IPS-18a (cell line): ENCODE results near the gene MKI67.
A peak's percentile ranks its signal among the peaks of the same experiment; 100 is the strongest.

Experiments used
- H3K27ac ChIP-seq: one replicate; pipeline ENCODE4 v1.5.1; 2013; ENCODE audit warnings: low read length
- H3K27me3 ChIP-seq: one replicate; pipeline ENCODE4 v1.6.1; 2013; ENCODE audit warnings: mild to moderate bottlenecking, low read length; ENCODE audit not compliant: control insufficient read depth, insufficient read depth
- H3K36me3 ChIP-seq: one replicate; pipeline ENCODE4 v1.6.1; 2013; ENCODE audit warnings: low read depth, low read length; ENCODE audit not compliant: control insufficient read depth
- H3K4me1 ChIP-seq: one replicate; pipeline ENCODE4 v1.6.1; 2013; ENCODE audit warnings: low read depth, low read length; ENCODE audit not compliant: control insufficient read depth
- H3K4me3 ChIP-seq: one replicate; pipeline ENCODE4 v1.5.1; 2013; ENCODE audit warnings: low read length
- H3K9ac ChIP-seq: one replicate; pipeline ENCODE4 v1.6.1; 2013; ENCODE audit warnings: mild to moderate bottlenecking, low read length, moderate library complexity
- H3K9me3 ChIP-seq: one replicate; pipeline ENCODE4 v1.6.1; 2013; ENCODE audit warnings: low read depth, low read length; ENCODE audit not compliant: control insufficient read depth

The MKI67 gene

DNA sequence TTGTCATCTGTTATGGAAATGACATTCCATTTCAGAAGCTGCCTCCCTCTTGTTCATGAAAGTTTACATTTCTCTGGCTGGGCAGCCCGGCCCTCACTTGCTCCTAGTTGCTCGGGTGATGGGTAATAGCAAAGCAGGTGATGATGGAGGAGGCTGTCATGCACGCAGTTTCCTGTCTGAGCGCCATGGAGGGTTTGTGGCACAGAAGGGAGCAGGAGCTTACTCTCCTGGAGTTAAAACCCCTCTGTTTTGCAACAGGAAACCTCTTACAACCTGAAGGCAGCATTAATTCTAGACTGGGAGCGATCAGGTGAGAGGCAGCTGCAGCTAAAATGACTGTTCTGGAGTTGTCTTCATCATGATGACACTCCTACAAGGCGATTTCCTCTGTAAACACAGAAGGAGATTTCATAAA is 34.1 kb upstream of the MKI67 start:
- Histone ChIP-seq H3K9ac (no peak overlapping the region), H3K4me1 (no peaks in the 10 kb centered on the region), H3K4me3 (no peak overlapping the region), H3K27ac (no peak overlapping the region), H3K36me3 (no peaks in the 10 kb centered on the region), H3K27me3 (no peaks in the 10 kb centered on the region), H3K9me3 (no peaks in the 10 kb centered on the region)

DNA sequence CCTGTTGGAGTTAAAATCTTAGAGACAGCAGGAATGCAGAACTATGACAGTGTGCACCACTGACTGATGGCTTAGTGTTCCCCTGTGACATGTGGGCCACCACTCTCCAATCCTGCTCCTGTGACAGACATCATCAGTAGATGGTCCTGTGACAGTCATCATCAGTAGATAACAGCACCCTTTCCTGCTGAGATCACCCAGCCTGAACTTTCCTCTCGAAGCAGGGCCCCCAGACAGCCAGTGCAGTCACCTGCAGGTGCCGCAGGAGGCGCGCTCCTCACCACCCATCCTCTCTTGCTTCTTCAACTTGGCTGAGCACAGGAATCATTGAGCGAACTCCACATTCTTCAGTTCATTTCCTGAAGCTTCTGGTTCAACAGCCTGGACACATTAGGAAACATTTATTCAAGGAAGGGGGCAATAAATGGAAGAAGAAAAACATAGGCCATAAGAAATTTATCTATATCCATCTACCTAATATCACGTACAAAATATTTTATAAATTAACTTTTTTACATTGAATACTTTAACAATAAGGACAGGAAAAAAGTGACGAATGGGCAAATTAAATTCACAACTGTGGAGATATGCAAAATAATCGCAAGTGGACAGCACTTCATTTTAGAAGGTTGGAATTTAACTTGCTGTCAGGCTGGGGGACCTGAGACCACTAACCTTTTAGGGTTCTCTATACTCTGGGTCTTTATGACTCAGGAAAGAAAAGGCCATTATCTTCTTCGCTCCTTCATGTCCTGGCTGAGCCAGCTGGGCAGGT is 32.0 kb upstream of the MKI67 start:
- Histone ChIP-seq H3K9ac (no peak overlapping the region), H3K27ac (no peak overlapping the region), H3K27me3 (no peaks in the 10 kb centered on the region), H3K36me3 (no peaks in the 10 kb centered on the region), H3K4me3 (no peak overlapping the region), H3K4me1 (no peaks in the 10 kb centered on the region), H3K9me3 (no peaks in the 10 kb centered on the region)

DNA sequence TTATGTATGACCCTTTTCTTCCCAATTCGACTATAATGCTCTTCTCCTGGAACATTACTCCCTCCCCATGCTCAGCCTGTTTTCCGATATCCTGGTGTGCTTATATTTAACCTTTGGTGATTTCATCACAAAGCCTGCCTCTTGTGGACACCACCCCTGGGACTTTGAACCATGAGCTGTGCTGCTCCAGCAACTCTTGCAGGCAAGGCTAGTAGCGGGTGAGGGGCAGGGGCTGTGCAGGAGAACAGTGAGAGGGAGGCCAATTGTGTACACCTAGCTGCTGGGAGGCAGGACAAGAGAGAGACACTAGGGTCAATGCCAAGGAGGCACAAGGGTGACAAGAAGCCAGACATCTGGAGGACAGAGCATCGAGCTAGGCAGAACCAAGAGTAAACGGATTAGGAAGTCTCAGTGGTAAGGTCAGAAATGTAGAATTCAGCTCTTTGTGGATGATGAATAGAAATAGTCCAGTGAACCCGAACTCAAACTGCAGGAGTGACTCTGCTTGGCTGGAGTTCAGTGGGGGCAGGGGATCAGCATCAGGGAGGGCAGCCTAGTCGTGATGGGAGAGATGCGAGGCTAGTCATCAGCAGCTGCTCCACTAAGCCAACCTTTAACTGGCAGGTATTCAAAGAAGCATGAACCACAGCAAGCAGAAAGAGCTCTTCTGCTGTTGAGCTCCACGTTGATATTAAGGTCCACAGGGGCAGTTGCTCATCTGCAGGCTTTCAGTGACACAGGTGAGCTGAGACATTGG is 31.0 kb upstream of the MKI67 start:
- Histone ChIP-seq H3K27ac (no peak overlapping the region), H3K36me3 (no peaks in the 10 kb centered on the region), H3K9ac (no peak overlapping the region), H3K4me3 (no peak overlapping the region), H3K4me1 (no peaks in the 10 kb centered on the region), H3K9me3 (no peaks in the 10 kb centered on the region), H3K27me3 (no peaks in the 10 kb centered on the region)

DNA sequence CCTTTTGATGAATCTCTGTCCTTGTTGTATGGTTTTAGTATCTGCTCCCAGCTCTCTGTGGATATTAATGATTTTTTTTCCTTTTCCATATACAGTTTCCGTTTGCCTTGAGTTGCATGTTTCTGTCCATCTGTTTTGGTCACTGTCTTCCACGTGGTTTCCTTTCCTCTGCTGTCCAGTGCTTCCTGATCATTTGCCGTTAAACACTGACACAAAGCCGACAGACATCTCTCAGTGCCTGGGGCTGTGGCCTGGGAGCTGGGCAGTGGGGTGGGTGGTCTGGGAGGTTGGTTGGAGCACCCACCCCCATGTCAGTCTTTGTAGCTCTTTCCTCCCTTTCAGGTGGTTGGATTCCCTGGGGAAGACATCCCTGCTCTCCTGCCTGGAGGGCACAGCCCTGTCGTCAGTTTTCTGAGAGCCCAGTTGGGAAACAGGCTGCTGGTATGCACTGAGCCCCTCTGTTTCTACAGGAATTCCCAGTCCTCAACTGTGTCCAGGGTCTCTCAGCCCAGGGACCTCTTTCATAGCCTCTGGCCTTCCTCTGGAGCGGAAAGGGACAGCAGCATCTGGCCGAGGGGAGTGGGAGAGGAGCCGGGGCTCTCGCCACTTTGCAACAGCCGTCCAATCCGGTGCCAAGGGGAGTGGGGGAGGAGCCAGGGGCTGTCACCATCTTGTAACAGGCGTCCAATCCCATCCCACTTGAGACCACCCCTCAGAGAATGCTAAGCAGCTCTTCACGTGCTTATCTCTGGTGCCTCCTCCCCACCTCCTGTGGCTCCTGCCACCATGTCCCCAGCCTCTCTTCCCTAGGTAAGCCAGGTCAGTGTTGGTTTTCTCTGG is 26.7 kb upstream of the MKI67 start:
- H3K27ac ChIP-seq: no peak overlapping the region
- no peak overlapping the region for H3K9ac ChIP-seq
- H3K4me1 ChIP-seq: peaks cover 12% of the 10 kb centered on the region
- H3K36me3 ChIP-seq: no peaks in the 10 kb centered on the region
- no peak overlapping the region for H3K4me3 ChIP-seq
- peaks cover 14% of the 10 kb centered on the region for H3K27me3 ChIP-seq
- H3K9me3 ChIP-seq: no peaks in the 10 kb centered on the region

DNA sequence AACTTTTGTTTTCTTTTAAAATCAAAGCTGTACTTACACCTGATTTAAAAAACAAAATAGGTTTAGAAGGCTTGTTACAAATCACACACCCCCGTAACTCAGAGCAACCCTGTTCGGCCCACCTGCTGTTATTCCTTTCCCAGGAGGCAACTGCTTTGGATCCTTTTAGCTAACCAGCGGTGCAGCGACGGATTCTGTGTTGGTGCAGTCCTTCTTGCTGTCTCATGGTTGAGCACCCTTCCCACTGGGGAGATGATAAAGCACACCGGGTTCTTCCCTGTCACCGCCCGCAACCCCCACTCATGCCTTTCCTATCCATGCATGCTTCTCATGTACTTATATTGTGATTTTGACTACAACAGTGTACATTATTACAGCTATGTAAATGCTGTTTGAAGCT is 24.8 kb upstream of the MKI67 start:
- H3K4me1 ChIP-seq: peaks cover 12% of the 10 kb centered on the region
- no peaks in the 10 kb centered on the region for H3K36me3 ChIP-seq
- no peaks in the 10 kb centered on the region for H3K9me3 ChIP-seq
- peaks cover 14% of the 10 kb centered on the region for H3K27me3 ChIP-seq
- no peak overlapping the region for H3K27ac ChIP-seq
- H3K9ac ChIP-seq: no peak overlapping the region
- H3K4me3 ChIP-seq: no peak overlapping the region

DNA sequence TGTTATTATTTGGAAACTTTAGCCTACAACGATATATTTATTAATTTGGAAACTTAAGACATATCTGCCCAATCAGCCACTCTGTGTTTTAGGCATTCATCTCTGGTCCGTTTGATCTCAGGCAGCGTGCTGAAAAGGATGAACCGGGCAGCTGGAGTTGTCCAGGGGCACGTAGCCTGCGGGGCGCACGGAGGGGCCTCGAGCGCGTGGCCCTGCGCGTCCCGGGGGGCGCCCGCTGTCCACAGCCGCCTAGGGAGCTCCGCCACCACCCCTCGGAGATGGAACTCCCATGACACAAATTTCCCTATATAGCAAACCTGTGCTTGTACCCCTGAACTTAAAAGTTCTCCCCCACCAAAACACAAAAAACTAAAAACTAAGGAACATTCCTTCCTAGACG is 24.3 kb upstream of the MKI67 start:
- H3K27me3 ChIP-seq: peaks cover 14% of the 10 kb centered on the region
- peak overlapping the region; percentile 73 for H3K4me3 ChIP-seq
- H3K9ac ChIP-seq: no peak overlapping the region
- H3K27ac ChIP-seq: no peak overlapping the region
- no peaks in the 10 kb centered on the region for H3K36me3 ChIP-seq
- peaks cover 12% of the 10 kb centered on the region for H3K4me1 ChIP-seq
- H3K9me3 ChIP-seq: no peaks in the 10 kb centered on the region

DNA sequence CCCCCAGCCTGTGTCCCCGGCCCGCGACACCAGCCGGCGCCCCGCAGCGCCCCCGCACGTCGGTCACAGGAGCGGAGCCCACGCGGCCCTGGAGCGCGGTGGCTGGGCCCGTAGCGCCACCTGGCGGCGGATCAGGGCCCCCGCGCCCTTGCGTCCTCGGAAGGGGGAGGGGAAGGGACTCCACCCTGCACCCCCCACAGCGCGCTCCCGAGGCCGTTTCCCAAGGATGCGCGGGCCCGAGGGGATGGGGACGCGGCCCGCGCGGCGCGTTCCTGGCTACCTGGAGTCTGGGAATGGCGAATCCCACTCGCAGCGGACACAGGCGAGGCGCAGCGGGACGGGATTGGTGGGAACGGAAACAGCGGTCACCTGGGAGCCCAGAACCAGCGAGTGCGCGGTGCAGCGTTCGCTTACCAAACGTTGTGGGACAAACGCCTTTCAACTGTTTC is 23.8 kb upstream of the MKI67 start:
- H3K9ac ChIP-seq: no peak overlapping the region
- no peak overlapping the region for H3K27ac ChIP-seq
- no peaks in the 10 kb centered on the region for H3K9me3 ChIP-seq
- peaks cover 14% of the 10 kb centered on the region for H3K27me3 ChIP-seq
- H3K36me3 ChIP-seq: no peaks in the 10 kb centered on the region
- H3K4me1 ChIP-seq: peaks cover 12% of the 10 kb centered on the region
- peak overlapping the region; percentile 73 for H3K4me3 ChIP-seq

DNA sequence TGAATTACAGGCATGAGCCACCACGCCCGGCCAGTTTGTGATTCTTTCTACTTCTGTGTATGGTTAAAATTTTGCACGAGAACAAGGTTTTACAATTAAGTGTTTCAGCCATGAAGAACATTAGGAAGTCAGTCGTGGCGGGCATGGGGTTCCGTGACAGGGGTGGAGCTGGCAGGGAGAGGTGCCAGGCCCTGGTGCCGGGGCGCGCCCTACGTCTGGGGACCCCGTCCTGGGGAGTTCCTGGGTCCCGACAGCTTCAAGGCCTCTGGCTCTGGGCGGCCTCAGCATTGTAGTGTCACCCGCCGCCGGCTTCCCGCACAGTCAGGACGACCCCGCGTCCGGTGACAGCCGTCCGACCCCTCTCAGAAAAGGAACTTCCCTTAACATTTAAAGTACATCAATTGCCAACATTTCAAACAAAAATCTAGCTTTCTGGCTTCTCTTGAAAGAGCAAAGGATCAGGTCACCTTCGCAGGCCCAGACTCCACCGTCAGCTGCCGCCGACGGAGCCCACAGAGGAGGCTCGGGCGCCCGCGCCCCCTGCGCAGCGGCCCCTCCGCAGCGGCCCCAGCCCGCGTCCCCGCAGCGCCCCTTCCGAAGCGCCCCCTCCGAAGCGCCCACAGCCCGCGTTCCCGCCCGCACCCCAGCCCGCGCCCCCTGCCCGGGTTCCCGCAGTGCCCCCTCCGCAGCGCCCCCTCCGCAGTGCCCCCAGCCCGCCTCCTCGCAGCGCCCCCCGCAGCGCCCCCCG is 23.2 kb upstream of the MKI67 start:
- Histone ChIP-seq H3K4me1 (peaks cover 12% of the 10 kb centered on the region), H3K9ac (no peak overlapping the region), H3K36me3 (no peaks in the 10 kb centered on the region), H3K27me3 (peaks cover 14% of the 10 kb centered on the region), H3K4me3 (no peak overlapping the region), H3K9me3 (no peaks in the 10 kb centered on the region), H3K27ac (no peak overlapping the region)

DNA sequence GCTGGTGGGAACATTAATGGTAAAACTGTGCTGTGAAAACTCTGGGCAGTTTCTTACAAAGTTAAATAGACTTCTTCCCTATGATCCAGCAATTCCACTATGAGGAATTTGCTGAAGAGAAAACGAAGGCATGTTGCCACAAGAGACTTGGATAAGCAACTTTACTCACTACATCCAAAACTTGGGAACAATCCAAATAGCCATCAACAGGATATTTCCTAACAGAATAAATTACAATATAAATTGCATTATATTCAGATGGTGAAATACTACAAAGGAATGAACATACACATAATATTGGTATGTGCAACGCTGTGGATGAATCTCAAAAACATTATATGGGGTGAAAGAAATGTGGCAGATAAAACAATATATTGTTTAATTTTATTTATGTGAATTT is 21.4 kb upstream of the MKI67 start:
- no peak overlapping the region for H3K4me3 ChIP-seq
- H3K27ac ChIP-seq: no peak overlapping the region
- peaks cover 12% of the 10 kb centered on the region for H3K4me1 ChIP-seq
- H3K36me3 ChIP-seq: no peaks in the 10 kb centered on the region
- H3K9ac ChIP-seq: no peak overlapping the region
- no peaks in the 10 kb centered on the region for H3K9me3 ChIP-seq
- peaks cover 14% of the 10 kb centered on the region for H3K27me3 ChIP-seq

DNA sequence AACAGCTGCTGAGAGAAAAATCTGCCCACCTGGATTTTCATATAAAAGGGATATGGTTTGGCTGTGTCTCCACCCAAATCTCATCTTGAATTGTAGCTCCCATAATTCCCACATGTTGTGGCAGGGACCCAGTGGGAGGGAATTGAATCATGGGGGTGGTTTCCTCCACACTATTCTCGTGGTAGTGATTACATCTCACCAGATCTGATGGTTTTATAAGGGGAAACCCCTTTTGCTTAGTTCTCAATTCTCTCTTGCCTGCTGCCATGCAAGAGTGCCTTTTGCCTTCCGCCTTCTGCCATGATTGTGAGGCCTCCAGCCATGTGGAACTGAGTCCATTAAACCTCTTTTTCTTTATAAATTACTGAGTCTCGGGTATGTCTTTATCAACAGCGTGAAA is 20.8 kb upstream of the MKI67 start:
- peaks cover 12% of the 10 kb centered on the region for H3K4me1 ChIP-seq
- H3K4me3 ChIP-seq: no peak overlapping the region
- H3K27ac ChIP-seq: no peak overlapping the region
- peaks cover 14% of the 10 kb centered on the region for H3K27me3 ChIP-seq
- H3K36me3 ChIP-seq: no peaks in the 10 kb centered on the region
- H3K9ac ChIP-seq: no peak overlapping the region
- H3K9me3 ChIP-seq: no peaks in the 10 kb centered on the region

DNA sequence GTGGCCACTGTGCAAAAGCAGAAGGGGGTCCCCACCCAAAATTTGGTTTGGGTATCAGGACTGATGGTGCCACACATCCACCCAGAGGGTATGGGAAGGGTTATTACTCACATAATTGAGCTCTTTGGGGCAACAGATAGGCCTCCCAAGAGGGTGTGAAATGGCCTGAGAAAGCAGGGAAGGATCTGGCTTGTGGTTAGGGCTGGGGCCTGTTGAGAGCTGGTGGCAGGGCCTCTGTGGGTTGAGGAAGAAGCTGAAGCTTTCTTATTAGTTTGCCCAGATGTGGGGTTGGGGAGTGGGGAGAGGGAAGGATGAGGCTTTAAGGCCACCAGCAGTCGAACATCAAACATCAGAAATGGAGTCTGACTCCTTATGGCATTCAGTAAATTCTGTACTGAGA is 18.3 kb upstream of the MKI67 start:
- H3K36me3 ChIP-seq: no peaks in the 10 kb centered on the region
- H3K4me3 ChIP-seq: no peak overlapping the region
- no peak overlapping the region for H3K27ac ChIP-seq
- H3K9ac ChIP-seq: no peak overlapping the region
- H3K4me1 ChIP-seq: no peaks in the 10 kb centered on the region
- no peaks in the 10 kb centered on the region for H3K9me3 ChIP-seq
- no peaks in the 10 kb centered on the region for H3K27me3 ChIP-seq
